Ecto neural progenitor cell (in vitro differentiated cells): ENCODE data around the gene SERHL2.
"Not testable (repeated sequence)": the region's sequence is repeated elsewhere in the genome, so short reads cannot be mapped to it uniquely, and the experiment has no call there.

ENCODE experiments used
- DNase-seq: peaks from one replicate; pipeline ENCODE4 v3.0.0-alpha.2; 2018; ENCODE audit warnings: low spot score

The SERHL2 gene, protein sequence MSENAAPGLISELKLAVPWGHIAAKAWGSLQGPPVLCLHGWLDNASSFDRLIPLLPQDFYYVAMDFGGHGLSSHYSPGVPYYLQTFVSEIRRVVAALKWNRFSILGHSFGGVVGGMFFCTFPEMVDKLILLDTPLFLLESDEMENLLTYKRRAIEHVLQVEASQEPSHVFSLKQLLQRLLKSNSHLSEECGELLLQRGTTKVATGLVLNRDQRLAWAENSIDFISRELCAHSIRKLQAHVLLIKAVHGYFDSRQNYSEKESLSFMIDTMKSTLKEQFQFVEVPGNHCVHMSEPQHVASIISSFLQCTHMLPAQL

GRCh38 chr22:42553475-42554361 lies at the start of gene SERHL2:
TSS of gene SERHL2 (plus strand) at chr22:42553956. CDS start at chr22:42554021, 65 bp downstream.
- DNase-seq: peak; percentile 96

DNA sequence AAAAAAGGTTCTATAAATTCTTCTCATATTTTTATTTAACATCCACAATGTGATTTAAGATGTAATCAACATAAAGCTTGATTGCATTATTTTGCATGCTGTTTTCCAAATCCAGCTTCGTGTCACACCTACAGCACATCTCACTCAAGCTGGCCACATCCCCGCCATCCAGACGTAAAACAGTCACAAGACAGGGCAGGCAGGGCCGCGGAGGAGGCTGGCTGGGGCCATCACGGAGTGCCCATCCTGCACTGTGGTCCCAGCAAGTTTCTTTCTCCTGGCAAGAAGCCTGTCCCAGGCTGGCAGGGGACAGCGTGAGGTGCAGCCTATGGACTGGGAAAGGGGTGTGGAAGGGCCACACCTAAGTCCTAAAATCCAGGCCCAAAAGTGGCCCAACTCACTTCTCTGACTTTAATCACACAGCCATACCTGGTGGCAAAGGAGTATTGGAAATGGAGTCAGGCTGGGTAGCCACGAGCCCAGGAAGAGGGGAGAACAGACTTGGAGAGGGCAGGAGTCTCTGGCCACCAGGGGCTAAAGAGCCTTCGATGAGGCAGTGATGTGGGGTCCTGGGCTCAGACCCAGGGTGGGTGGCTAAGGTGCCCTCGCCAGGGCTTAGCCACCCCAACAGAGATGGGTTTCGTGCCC lies 45.3 kb upstream of the SERHL2 start:
- DNase-seq: not testable (repeated sequence)

GRCh38 chr22:42508975-42509364 lies 44.8 kb upstream of the SERHL2 start:
- DNase-seq: not testable (repeated sequence)

- no peak for DNase-seq
Measured at GRCh38 chr22:42509548-42509947, 44.2 kb upstream of the SERHL2 start.

DNA sequence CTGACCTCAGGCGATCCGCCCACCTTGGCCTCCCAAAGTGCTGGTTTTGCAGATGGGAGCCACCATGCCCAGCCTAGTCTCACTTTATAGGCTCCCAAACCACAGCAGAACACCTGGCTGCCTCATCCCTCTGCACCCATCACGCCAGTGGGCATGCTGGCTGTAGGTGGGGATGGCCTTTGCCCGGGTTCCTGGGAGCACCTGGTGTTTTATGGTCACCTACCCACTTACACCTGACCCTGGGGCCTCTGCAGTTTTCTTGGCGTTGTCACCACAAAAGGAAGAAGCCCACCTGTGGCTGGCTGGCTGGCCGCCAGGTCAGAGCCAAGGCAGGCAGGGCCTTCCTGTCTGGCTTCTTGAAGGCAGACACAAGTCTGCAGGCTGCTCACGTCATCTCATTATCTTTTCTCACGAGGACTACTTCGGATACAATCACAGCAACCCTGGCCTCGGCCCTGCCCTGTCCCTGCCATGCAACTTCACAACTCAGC lies 42.3 kb upstream of the SERHL2 start:
- no peak for DNase-seq

DNA sequence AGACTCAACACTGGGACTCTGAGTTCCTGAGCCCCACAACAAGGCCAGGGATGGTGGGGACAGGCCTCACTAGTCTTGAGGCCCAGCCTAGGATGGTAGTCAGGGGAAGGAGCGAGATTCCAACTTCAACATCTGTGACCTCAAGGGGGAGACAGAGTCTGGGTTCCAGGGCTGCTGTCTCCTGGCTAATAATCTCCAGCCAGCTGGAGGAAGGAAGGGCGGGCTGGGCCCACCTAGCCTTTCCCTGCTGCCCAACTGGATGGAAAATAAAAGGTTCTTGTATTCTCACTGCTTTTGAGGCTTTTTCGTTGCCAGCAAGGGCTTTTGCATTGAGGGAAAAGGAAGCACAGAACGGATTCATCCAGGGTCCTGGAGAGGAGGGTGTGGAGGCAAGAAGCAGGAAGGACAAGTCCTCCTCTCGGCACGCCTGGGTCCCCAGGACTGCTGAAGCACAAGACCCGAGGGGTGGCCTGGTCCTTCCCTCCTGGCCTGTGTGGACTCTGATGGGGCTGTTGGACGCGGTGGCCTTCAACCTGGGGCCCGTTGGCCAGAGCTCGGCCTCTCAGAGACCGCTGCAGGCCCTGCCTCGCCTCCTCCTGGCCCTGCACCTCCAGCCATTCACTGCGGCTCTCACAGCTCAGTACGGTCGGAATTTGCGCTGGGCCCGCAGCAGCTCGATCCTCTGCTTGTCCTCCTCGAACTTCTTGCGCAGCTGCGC lies 41.3 kb upstream of the SERHL2 start:
- DNase-seq: not testable (repeated sequence)

GRCh38 chr22:42514331-42514730 lies 39.4 kb upstream of the SERHL2 start:
- not testable (repeated sequence) for DNase-seq

- not testable (repeated sequence) for DNase-seq
Measured at GRCh38 chr22:42515304-42515703, 38.5 kb upstream of the SERHL2 start.

GRCh38 chr22:42515896-42516295 lies 37.9 kb upstream of the SERHL2 start:
- DNase-seq: no peak

DNA sequence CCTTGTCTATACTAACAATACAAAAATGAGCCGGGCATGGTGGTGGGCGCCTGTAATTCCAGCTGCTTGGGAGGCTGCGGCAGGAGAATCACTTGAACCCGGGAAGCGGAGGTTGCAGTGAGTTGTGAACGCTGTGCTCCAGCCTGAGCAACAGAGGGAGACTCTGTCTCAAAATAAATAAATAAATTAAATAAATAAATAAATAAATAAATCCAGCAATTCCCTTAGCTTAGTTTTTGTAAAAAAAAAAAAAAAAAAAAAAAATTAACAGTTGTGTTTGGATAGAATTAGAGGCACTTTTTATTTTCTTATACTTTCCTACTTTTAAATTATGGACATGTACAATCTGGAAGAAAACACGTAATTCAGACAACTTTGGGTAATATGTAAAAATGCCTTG lies 36.7 kb upstream of the SERHL2 start:
- not testable (repeated sequence) for DNase-seq

DNA sequence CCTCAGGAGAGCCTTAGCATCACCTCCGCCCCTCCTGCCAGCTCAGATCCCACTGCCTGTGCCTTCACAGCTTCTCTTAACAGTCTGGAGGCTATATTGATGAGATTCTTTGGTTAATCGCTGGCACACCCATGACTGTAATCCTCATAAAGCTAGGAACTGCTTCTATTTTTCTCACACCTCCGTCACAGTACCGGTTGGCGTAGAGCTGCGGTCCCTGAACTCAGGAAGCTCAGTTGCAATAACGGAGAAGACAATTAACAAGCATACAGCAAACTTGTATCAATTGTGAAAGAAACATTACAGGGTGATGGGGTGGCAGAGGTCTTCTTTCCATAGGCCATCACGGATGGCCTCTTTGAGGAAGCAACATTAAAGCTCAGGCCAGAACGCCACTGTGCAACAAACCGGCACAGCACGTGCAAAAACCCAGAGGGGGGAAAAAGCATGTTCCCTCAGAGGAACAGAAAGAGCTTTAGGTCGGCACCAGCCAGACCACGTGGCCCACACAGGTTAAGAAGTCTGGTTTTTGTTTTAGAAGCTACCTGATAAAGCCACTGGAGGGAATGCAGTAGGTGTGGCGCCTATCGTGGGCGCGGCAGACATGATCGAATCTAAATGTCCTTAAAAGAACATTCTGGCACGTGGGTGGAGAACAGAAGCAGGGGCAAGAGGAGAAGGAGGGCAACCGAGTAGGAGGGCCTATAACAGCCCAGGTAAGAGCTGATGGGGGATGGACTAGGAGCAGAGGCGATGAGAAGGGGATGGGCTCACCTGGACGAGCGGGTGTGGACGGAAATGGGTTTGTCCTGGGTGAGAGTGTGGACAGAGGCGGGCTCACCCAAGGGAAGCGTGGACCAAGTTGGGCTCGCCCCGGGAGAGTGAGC lies 34.9 kb upstream of the SERHL2 start:
- not testable (repeated sequence) for DNase-seq

- peak; percentile 91 for DNase-seq
Measured at GRCh38 chr22:42519525-42520401, 34.0 kb upstream of the SERHL2 start, which contains the start of gene RRP7A. TSS of gene RRP7A (minus strand) at chr22:42519796. CDS start at chr22:42519786, 10 bp downstream.

DNA sequence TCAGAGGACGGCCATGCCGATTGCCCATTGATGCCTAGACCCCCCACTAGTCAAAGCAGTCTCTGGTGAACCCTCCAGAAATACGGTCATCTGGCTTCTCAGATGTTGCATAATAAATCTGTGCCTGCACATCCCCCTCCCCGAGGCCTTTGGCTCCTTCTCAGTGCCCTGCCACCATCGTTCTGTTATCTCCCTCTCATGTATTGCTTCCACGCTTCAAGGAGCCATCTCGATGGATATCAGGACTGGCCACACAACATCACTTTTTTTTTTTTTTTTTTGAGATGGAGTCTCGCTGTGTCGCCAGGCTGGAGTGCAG lies 32.6 kb upstream of the SERHL2 start:
- DNase-seq: no peak

DNA sequence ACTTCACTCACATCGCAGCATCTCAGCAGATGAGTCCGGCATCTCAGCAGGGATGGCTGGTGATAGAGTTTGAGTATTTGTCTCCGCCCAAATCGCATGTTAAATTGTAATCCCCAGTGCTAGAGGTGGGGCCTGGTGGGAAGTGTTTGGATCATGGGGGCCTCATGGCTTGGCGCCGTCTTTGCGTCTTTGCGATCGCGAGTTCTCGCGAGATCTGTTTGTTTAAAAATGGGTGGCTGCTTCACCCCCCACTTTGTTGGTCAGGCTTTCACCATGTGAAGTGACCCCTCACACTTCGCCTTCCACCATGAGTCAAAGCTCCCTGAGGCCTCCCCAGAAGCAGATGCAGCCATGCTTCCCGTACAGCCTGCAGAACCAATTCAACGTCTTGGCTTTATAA lies 31.2 kb upstream of the SERHL2 start:
- no peak for DNase-seq

GRCh38 chr22:42528591-42529307 lies 25.0 kb upstream of the SERHL2 start:
- no peak for DNase-seq

- not testable (repeated sequence) for DNase-seq
Measured at GRCh38 chr22:42529435-42529834, 24.3 kb upstream of the SERHL2 start.

GRCh38 chr22:42531401-42532084 lies 22.2 kb upstream of the SERHL2 start:
- DNase-seq: not testable (repeated sequence)

DNA sequence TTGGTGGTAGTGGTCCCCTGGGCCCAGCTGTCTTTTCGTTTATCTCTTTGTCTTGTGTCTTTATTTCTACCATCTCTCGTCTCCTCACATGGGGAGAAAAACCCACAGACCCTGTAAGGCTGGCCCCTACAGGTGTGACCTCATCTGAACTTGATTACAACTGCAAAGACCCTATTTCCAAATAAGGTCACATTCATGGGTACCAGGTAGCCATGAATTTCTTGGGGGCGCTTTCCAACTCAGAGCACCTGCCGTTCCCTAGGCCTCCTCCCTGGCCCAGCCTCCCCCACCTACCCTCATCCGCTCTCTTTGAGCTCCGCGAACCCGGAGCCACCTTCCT lies 20.1 kb upstream of the SERHL2 start:
- no peak for DNase-seq
